NK-92 (cell line): ENCODE data around the gene SLC27A5.
"Not testable (repeated sequence)": the region's sequence is repeated elsewhere in the genome, so short reads cannot be mapped to it uniquely, and the experiment has no call there.

Experiments
- DNase-seq: peaks from one replicate; lab custom pipeline; 2025; ENCODE audit not compliant: unreplicated experiment; lab: John Stamatoyannopoulos, UW

Gene SLC27A5

GRCh38 chr19:58470837-58471543 lies 40.8 kb downstream of the SLC27A5 start:
- not testable (repeated sequence) for DNase-seq

- DNase-seq: no peak
These were observed 42.4 kb downstream of the SLC27A5 start for GRCh38 chr19:58469241-58470013.

GRCh38 chr19:58468216-58468839 lies 43.5 kb downstream of the SLC27A5 start:
- DNase-seq: no peak

- peak; percentile 88 for DNase-seq
These were observed 44.8 kb downstream of the SLC27A5 start, which contains the start of gene ZNF324 for GRCh38 chr19:58466760-58467589. TSS of gene ZNF324 (plus strand) at chr19:58467080. CDS start at chr19:58469186, 2,106 bp downstream.

- no peak for DNase-seq
These were observed 45.6 kb downstream of the SLC27A5 start for GRCh38 chr19:58466089-58466759.

GRCh38 chr19:58460039-58460438 lies 51.8 kb downstream of the SLC27A5 start:
- DNase-seq: no peak

GRCh38 chr19:58456111-58456510 lies 55.7 kb downstream of the SLC27A5 start:
- no peak for DNase-seq

- no peak for DNase-seq
These were observed 56.5 kb downstream of the SLC27A5 start for GRCh38 chr19:58455306-58455705.

GRCh38 chr19:58453743-58454142 lies 58.0 kb downstream of the SLC27A5 start:
- DNase-seq: no peak

- DNase-seq: peak; percentile 70
These were observed 60.3 kb downstream of the SLC27A5 start, which contains the start of gene ZNF324B for GRCh38 chr19:58451358-58452101. TSS of gene ZNF324B (plus strand) at chr19:58451622. CDS start at chr19:58453702, 2,080 bp downstream.

- no peak for DNase-seq
These were observed 60.9 kb downstream of the SLC27A5 start for GRCh38 chr19:58450856-58451357.

GRCh38 chr19:58449980-58450379 lies 61.8 kb downstream of the SLC27A5 start:
- not testable (repeated sequence) for DNase-seq

GRCh38 chr19:58448860-58449259 lies 62.9 kb downstream of the SLC27A5 start:
- DNase-seq: not testable (repeated sequence)
